ENCODE data around the gene CLIC5. TPM values are rescaled to one million over a fixed set of nuclear protein-coding genes. Genes with fewer than 3 reads are reported as not detected.

Gene CLIC5
- total and polyA plus RNA-seq, 12 donors: 28.1 to 372 (median 301) TPM

DNA sequence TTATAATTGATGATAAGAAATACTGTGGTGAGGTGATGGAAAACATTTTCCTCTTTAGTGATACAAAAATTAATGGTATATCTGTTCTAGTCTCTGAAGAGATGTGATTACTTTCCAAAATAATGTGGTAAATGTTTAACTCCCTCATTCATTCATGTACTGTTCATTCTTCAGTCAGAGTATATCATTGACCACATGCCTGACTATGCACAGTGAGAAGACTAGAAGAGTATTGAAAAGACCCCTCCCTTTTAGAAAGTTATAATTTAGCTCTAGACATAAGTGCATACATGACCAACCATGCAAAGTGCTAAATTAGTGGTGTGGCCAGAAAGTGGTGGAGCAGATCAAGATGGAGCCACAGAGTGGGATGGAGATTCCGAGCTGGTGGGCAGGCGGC lies 133.0 kb downstream of the CLIC5 start:
- no peak overlapping the region for H3K4me3 ChIP-seq
- TF ChIP-seq, protein P1, sequence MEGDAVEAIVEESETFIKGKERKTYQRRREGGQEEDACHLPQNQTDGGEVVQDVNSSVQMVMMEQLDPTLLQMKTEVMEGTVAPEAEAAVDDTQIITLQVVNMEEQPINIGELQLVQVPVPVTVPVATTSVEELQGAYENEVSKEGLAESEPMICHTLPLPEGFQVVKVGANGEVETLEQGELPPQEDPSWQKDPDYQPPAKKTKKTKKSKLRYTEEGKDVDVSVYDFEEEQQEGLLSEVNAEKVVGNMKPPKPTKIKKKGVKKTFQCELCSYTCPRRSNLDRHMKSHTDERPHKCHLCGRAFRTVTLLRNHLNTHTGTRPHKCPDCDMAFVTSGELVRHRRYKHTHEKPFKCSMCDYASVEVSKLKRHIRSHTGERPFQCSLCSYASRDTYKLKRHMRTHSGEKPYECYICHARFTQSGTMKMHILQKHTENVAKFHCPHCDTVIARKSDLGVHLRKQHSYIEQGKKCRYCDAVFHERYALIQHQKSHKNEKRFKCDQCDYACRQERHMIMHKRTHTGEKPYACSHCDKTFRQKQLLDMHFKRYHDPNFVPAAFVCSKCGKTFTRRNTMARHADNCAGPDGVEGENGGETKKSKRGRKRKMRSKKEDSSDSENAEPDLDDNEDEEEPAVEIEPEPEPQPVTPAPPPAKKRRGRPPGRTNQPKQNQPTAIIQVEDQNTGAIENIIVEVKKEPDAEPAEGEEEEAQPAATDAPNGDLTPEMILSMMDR (IDR thresholded peaks at IDR 0.05): no peak
- H3K9me3 ChIP-seq: no peaks in the 10 kb centered on the region
- H3K36me3 ChIP-seq: no peaks in the 10 kb centered on the region
- DNase-seq (no peak), ATAC-seq (no peak)
- WGBS, 2 donors: 98 to 100% methylated on average over 2 of the region's 2 CpGs
- intact Hi-C loops (cut with DNase I): no loop called here
- H3K27ac ChIP-seq: no peak overlapping the region
- H3K4me1 ChIP-seq: peaks cover 0 to 18% (median 10%) of the 10 kb centered on the region in 9 donors
- no peaks in the 10 kb centered on the region for H3K27me3 ChIP-seq

DNA sequence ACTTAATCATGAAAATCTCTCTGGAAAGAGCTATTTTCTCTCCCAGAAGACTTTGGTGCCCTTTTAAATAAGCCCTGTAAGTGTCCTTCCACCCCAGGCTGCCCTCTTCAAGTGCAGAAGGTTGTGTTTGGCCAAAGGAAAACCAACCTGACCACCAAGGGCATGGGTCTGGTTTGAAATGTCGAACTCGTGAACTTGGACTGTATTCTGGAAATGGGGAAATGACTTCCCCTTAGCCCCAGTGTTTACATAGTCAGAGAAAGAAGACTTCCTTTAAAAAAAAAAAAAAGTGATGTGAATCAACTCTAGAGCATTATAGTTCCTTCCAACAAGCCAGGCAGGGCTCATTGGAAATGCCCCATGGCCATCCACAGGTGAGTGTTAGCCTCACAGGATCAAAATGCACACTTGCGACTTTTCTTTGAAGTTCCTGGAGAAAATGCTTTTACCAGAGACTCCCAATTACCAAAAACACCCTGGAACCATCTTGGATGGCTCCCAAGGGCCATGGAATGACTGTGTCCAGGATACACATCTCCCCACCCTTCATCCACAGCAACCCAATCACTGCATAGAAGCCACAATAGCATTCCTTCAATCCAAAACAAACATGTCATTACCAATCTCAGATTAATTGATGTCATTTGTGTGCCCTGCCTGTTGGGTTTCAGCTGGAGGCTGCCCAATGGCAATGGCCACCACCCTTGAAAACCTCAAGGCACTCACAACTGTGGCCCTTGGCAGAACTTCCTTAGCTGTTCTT lies 133.8 kb downstream of the CLIC5 start:
- TF ChIP-seq, protein P1 (IDR thresholded peaks at IDR 0.05): no peak
- DNase-seq (no peak), ATAC-seq (no peak)
- intact Hi-C loops (cut with DNase I): no loop called here
- H3K4me3 ChIP-seq: no peak overlapping the region
- peaks cover 0 to 18% (median 10%) of the 10 kb centered on the region in 9 donors for H3K4me1 ChIP-seq
- no peak overlapping the region for H3K27ac ChIP-seq
- WGBS, 2 donors: 83 to 94% methylated on average over 3 of the region's 3 CpGs
- no peaks in the 10 kb centered on the region for H3K36me3 ChIP-seq
- H3K9me3 ChIP-seq: no peaks in the 10 kb centered on the region
- no peaks in the 10 kb centered on the region for H3K27me3 ChIP-seq

DNA sequence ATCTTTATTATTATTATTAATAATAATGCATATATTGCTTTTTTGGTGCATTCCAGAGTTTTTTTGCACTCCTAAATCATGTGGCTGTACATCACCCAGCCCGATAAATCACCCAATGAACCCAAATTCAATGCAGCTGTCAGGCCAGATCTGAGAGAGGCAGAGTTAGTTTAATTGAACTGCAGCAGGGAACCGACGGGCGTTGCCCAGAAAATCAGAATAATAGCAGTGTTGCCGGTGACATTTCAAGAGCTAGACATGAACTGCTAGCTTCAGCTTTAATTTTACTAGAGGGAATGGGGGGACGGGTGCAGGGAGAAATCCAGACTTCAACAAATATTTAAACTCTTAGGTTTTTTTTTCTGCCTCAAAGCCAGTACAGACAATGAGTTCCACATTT lies 135.0 kb downstream of the CLIC5 start:
- WGBS, 2 donors: 61 to 74% methylated on average over 6 of the region's 6 CpGs
- TF ChIP-seq, protein P1 (IDR thresholded peaks at IDR 0.05): no peak
- ATAC-seq: peak in 1 of 8 donors; percentile 12
- peaks cover 0 to 18% (median 10%) of the 10 kb centered on the region in 9 donors for H3K4me1 ChIP-seq
- H3K27ac ChIP-seq: no peak overlapping the region
- no peak overlapping the region for H3K4me3 ChIP-seq
- peaks cover 0 to 2% (median 0%) of the 10 kb centered on the region in 7 donors for H3K27me3 ChIP-seq
- H3K9me3 ChIP-seq: no peaks in the 10 kb centered on the region
- intact Hi-C loops (cut with DNase I): no loop called here
- DNase-seq: no peak
- H3K36me3 ChIP-seq: no peaks in the 10 kb centered on the region

DNA sequence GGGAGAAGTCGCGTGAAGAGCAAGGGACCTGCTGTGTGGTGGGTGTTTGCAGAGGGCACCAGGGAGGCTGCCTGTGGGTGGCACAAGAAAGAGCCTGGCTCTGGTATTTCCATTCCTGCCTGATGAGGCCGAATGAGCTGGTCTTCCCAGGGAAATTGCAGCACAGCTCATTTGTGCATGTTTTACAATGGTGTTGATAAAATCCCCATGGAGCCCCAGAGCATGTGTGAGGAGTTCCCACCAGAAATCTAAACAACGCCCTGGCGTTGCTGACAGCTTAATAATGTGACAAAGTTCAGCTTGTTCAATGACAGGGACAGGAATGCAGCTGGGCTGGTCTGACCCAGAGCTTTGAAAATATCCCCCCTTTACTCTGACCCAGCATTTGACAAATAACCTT lies 135.5 kb downstream of the CLIC5 start:
- ATAC-seq (peak; percentile 63 to 94 (median 78)), DNase-seq (no peak)
- H3K36me3 ChIP-seq: no peaks in the 10 kb centered on the region
- 21 to 27% methylated on average over 5 of the region's 5 CpGs for WGBS, 2 donors
- peaks cover 0 to 18% (median 10%) of the 10 kb centered on the region in 9 donors for H3K4me1 ChIP-seq
- intact Hi-C loops (cut with DNase I): no loop called here
- peaks cover 0 to 7% (median 0%) of the 10 kb centered on the region in 7 donors for H3K27me3 ChIP-seq
- no peak overlapping the region for H3K4me3 ChIP-seq
- H3K27ac ChIP-seq: no peak overlapping the region
- H3K9me3 ChIP-seq: no peaks in the 10 kb centered on the region
- TF ChIP-seq, protein P1 (IDR thresholded peaks at IDR 0.05): no peak

All from heart right ventricle (tissue), 16 donors.